Measurements from ENCODE around the gene EYA2.

The EYA2 gene, protein sequence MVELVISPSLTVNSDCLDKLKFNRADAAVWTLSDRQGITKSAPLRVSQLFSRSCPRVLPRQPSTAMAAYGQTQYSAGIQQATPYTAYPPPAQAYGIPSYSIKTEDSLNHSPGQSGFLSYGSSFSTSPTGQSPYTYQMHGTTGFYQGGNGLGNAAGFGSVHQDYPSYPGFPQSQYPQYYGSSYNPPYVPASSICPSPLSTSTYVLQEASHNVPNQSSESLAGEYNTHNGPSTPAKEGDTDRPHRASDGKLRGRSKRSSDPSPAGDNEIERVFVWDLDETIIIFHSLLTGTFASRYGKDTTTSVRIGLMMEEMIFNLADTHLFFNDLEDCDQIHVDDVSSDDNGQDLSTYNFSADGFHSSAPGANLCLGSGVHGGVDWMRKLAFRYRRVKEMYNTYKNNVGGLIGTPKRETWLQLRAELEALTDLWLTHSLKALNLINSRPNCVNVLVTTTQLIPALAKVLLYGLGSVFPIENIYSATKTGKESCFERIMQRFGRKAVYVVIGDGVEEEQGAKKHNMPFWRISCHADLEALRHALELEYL

DNA sequence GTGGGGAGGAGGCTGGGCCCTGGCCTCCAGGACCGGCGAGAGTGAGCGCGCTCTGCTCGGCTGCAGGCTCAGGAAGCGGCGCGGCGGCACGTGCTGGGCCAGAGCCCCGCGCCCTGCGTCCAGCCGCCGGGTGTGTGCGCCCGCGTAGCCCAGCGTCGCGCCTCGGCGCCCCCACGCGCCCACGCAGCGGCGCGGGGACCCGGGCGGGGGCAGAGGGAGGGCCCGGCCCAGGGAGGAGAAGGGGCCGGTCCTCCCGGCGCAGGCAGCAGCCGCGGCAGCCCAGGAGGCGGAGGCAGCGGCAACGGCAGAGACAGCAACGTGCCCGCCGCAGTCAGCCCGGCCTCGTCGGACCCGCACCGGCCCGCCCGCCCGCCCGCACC is at the start of gene EYA2:
Gene EYA2 (plus strand): TSS at position 265 of the 380 bp plus-strand sequence. CDS start 95,168 bp downstream, outside the sequence.
- in situ Hi-C loops (cut with HindIII; ENCODE audit: low sequenced_read_pairs), result no loop called here

DNA sequence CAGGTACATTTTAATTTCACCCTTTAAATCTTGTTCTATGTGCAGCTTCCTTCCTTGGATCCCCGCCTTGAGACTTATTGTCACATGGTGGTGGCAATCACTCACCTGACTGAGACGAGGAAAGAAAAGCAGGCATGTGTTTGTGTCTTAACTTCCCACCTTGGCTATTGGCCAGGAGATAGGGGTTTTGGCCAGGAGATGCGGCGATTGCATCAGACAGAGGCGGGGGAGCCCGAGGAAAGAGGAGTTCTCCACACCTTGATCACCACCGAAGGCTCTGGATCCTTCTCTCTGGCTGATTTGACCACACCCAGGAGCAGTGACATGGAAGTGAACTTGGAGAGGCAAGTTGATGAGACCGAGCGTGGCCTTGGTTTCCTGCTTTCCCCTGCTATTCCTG is 49.7 kb upstream of the EYA2 start:
- in situ Hi-C loops (cut with HindIII; ENCODE audit: low sequenced_read_pairs), result no loop called here

DNA sequence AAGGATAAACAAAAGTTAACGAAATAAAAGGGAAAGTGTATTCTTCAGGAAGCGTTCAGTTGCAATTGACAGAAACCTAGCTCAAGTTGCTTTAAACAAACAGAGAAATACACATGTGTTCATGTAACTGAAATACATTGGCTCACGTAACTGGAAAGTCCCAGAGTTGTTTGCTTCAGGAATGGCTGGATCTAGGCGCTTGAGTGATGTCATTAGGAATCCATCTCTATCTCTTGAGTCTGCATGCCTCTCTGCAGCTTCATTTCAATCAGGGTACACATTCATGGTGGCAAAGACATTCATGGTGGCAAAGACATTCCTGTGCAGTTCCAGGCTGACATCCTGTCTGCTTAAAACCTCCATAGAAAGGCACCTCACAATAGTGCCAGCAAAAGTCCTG is 45.4 kb upstream of the EYA2 start:
- in situ Hi-C loops (cut with HindIII; ENCODE audit: low sequenced_read_pairs), result no loop called here

DNA sequence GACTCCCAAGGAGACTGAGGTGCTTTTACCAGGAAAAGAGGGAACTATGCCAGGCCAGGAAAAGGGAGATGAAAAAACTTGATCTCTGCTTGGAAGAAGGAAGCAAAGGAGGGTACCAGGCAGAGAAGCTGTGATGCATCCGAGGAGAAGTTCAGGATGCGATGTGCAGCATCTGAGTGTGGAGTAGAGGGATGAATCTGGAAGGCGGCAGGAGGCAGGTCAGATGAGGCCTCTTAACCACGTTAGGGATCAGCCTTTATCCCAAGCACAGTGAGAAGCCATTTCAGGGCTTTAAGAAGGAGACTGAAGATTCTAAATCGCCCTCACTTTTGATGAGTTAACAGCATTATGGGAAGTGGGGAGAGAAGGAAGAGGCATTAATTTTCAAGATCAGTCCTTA is 44.9 kb upstream of the EYA2 start:
- in situ Hi-C loops (cut with HindIII; ENCODE audit: low sequenced_read_pairs), result no loop called here

DNA sequence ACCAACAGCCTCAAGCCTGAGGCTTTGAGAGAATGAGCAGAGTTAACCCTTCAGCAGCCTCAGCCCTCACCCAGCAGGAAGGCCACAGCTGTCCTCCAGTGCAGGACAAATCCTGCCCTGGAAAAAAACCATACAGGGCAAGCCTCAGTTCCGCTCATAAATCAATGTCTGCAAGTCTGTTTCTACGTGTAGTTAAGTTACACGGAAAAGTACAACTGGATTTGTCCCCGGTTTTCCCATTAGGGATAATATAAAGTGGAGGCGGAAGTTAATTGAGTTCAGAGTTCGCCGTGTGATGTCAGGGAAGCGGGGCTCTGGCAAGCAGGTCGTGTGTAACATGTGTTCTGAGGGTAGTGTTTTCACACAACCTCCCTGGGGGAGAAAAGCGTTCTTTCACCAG is 44.2 kb upstream of the EYA2 start:
- in situ Hi-C loops (cut with HindIII; ENCODE audit: low sequenced_read_pairs), result no loop called here

DNA sequence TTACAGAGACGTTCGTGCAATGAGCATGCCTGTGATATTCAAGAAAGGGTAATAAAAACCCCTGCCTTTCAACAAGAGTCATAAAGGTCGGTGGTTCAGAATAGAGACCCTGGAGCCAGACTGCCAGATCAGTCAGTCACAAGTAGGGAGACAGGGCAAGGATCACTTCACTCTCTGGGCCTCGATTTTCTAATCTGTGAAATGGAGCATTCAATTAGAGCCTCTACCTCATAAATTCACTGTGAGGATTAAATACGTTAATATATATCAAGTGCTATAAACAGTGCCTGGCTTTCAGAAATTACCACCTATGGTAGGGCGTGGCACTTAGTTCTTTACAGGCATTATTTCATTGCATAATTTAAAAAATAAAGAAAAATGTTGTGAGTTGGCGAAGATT is 43.7 kb upstream of the EYA2 start:
- in situ Hi-C loops (cut with HindIII; ENCODE audit: low sequenced_read_pairs), result no loop called here

DNA sequence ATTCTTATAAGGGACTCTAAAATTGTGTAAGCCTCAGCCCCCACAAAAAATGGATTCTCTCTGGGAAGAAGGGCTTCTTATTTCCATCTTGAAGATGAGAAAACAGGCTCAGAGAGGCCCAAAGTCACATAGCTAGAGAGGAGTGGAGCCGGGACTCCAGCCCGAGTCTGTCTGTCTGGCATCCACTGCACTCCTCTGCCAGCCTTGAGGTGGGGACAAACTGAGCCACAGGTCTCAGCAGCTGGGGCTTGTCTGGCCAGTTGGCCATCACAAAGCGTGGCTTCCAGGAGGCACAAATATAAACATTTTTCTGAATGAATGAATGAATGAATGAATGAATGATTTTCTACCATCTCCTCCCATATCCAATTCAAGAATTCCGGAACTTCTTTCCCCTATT is 42.9 kb upstream of the EYA2 start:
- in situ Hi-C loops (cut with HindIII; ENCODE audit: low sequenced_read_pairs), result no loop called here

DNA sequence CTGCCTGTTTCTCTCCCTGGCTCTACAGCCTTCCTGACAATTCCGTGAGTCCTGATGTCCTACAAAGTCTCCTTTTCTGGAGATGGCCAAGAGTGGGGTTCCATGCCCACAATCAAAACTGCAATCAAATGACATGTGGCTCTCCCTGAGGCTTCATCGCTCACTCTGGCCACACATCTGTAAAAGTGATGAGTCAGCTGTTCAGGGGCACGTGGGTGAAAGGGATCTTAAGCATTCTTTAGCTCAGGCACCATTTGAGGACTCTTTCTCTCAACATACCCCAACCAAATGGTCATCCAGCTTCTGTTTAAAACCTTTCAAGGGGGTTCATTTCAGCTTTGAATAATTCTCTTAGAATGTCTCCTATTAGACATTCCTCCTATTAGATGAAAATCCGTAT is 42.3 kb upstream of the EYA2 start:
- in situ Hi-C loops (cut with HindIII; ENCODE audit: low sequenced_read_pairs), result no loop called here

DNA sequence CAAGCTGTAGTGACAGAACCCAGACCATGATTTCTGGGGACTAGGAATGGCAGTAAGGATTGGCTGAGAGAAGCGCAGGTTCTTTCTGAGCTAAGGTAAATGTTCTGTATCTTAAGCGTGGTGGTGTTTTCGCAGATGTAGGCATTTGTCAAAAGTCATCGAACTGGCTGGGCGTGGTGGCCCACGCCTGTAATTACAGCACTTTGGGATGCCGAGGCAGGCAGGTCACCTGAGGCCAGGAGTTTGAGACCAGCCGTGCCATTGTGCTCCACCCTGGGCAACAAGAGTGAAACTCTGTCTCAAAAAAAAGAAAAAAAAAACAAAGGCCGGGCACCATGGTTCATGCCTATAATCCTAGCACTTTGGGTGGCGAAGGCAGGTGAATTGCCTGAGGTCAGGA is 40.7 kb upstream of the EYA2 start:
- in situ Hi-C loops (cut with HindIII; ENCODE audit: low sequenced_read_pairs), result no loop called here

DNA sequence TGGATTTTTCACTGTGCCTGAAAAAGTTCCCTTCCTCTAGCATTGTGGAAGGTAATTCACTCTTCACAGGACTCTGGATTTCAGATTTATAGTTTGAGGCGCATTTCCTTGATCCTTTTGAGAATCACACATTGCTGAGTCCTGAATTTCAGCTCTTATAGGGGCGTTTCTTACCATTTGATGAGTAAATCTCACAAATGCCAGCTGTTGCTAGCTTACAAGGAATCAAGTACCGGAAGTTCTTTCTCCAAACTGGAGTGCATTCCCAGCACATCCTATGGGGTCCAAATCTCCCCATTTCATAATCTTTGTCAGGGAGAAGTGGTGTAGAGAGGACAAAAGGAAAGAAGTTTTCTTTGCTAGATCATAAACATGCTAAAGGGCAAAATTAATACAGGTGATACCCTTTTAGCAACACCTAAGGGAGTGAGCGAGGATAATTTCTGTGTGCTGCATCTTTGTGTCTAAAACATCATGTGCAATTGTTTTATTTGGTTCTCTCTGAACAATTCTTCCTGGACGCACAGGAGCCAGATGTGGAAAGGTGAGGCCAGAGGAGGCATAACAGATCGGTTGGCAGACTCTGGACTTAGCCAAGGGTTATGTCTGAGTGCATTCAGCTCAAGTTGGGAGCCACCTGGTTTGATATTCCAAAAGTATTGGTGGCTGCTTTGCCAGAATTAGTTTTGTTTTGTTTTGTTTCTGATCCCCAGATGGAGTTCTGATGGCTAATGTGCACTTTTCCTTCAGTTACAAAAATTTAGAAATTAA is 37.4 kb upstream of the EYA2 start:
- in situ Hi-C loops (cut with HindIII; ENCODE audit: low sequenced_read_pairs), result no loop called here

DNA sequence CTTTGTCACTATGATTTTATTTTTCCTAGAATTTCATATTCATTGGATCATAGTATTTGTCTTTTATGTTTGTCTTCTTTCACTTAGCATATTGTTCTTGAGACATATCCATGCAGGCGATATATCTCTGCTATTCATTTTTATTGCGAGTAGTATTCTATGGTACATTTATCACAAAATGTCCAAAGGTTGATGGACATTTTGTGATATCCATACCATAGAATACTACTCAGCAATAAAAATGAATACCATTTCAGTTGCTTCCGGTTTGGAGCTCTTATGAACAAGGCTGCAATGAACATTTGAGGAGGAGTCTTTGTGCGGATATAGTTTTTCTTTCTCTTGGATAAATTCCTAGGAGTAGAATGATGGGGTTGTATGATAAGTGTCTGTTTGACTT is 28.8 kb upstream of the EYA2 start:
- in situ Hi-C loops (cut with HindIII; ENCODE audit: low sequenced_read_pairs), result no loop called here

DNA sequence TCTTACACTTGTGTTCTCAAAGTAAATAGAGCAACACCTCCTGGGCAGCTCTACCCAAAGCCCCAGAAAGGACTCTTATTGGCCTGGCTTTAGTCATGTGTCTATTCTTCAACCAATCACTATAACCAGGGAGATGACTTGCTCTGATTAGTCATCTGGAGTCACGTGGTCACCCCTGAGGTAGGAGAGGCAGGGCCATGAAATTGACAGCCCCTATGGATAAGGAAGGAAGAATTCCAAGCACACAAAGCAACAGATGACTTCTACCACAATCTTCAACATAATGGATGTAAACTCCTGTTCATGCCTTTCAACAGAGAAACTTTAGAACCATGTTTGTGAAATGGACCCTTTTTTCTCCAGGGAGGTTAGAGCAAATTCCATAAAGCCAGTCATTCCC is 24.6 kb upstream of the EYA2 start:
- in situ Hi-C loops (cut with HindIII; ENCODE audit: low sequenced_read_pairs), result no loop called here

DNA sequence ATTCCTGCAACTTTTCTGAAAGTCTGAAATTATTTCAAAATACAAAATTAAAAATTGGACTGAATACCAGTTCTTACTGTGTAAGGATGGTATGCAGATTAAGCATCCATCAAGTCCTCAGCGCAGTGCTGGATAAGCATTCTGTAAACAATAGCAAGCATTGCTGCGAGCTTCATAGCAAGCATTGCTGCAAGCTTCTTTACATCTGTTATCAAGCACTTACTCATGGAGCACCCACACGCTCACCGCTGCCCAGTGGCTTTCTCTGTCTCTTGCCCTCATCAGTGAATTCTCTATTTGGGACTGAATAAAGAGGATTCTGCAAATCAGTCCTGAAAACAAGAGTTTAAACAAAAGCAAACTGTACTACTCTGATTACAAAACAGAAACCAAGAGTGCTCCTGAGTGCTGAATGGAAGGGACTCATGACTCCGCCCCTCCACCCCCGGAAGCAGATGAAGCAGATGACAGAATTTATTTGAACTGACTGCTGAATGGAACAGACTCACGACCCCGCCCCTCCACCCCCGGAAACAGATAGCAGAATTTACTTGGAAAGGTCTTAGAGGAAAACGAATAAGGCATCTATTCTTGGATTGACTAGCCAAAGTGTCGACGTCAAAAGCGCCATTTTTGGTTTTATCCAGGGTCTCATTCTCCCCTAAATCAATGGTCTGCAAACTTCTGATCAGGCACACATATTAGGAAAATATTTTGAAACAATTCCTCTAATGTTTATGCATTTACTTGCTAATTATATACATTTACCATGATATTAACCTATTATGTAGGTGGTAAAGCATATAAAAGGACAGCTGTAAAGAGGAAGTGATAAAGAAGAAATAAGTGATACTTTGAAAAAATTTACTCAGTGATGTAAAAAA is 22.1 kb upstream of the EYA2 start:
- in situ Hi-C loops (cut with HindIII; ENCODE audit: low sequenced_read_pairs), result no loop called here

DNA sequence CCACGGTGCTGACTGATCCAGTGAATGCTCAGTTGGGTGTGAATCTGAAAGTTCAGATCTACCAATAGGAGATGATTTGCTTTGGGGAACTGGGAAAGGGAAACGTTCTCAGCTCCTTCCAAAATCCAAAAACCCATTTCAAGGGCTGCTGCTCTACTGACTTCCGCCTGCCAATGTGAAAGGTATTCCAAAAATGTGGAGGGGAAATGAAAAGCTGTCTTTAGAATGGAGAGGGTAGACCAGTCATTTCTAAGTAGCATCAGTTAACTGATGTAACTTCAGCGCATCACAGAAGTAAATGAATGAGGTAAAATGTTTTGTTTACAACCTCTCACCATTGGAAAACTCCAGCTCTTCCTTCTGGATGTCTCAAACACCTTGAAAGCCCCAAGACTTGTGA is 19.6 kb upstream of the EYA2 start:
- in situ Hi-C loops (cut with HindIII; ENCODE audit: low sequenced_read_pairs), result loop anchor here (5.0 kb wide), 1 partner anchor 38 kb away; no protein-coding TSS in a partner anchor

DNA sequence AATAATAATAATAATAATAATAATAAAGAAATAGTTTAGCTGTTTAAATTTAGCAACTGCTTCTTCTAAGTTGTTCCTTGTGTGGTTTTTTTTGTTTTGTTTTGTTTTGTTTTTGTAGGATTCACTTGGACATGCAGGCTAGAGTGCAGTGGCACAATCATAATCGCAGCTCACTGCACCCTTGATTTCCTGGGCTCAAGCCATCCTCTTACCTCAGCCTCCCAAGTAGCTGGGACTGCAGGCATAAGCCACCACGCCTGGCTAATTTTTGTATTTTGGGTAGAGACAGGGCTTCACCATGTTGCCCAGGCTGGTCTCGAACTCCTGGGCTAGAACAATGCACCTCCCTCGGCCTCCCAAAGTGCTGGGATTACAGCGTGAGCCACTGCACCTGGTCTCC is 15.3 kb upstream of the EYA2 start:
- in situ Hi-C loops (cut with HindIII; ENCODE audit: low sequenced_read_pairs), result loop anchor here (5.0 kb wide), 1 partner anchor 42 kb away; no protein-coding TSS in a partner anchor

DNA sequence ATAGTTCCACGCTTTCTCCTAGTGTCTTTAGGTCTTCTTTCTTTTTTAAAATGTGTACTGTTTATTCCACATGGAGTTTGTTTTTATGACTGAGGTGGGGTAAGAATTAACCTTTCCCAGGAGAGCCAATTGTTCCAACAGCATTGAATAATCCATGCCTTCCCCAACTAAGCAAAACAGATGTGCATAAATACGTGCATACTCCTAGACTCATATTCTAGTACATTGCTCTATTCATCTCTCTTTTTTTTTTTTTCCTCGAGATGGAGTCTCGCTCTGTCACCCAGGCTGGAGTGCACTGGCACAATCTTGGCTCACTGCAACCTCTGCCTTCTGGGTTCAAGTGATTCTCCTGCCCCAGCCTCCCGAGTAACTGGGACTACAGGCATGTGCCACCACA is 14.7 kb upstream of the EYA2 start:
- in situ Hi-C loops (cut with HindIII; ENCODE audit: low sequenced_read_pairs), result loop anchor here (5.0 kb wide), 1 partner anchor 43 kb away; no protein-coding TSS in a partner anchor

DNA sequence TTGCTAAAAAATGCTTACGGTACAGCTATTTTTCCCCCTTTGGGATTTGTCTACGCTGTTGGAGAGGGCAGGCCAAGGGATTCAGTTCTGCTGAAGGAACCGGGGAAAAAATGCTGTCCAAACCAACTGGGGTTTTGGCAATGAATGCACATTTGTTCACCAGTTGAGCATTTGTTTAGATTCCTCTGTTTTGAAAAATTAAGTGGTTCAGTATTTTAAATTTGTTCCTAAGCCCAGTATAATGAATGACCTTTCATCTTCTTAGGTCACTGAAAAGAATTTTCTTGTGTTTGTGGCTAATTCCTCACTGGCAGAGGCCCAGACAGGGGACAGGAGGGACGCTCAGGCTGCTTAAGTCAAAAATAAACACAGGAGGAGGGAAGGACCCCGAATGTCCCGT is 10.8 kb upstream of the EYA2 start:
- in situ Hi-C loops (cut with HindIII; ENCODE audit: low sequenced_read_pairs), result no loop called here

DNA sequence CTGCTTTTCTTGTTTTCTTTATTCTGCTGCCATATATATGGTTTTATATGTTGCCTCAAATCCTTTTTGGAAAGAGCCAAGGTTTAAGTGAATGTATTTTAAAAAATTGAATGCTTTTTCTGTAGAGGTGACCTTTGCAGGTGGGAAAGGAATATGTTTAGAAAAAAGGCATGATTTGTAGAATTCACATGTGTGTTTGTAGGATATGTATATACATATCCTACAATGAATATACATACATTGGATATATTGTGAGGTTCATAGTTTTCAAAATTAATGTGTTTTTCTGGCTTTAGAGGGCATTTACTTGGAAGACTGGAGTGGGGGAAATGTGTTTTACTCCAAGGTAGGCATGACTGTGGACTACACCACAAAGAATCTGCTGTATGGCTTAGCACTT is 4.0 kb upstream of the EYA2 start:
- in situ Hi-C loops (cut with HindIII; ENCODE audit: low sequenced_read_pairs), result no loop called here

DNA sequence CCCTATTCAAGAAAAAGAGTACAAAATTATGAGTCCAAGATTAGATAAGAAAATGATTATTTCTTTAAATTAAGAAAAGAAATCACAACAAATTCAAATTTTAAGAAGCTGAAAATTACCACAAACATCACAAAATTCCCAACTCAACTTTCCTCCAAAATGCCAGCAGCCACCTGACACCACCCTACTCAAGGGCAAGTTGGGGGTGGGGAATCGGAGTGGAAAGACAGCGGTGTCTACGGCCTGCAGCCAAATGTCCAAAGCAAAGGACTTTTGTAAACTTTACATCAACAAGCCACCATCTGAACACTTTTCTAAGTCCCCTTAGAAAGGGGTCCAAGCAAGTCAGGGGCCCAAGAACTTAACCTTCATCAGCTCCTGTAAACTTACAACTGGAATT is 1.6 kb upstream of the EYA2 start:
- in situ Hi-C loops (cut with HindIII; ENCODE audit: low sequenced_read_pairs), result no loop called here

DNA sequence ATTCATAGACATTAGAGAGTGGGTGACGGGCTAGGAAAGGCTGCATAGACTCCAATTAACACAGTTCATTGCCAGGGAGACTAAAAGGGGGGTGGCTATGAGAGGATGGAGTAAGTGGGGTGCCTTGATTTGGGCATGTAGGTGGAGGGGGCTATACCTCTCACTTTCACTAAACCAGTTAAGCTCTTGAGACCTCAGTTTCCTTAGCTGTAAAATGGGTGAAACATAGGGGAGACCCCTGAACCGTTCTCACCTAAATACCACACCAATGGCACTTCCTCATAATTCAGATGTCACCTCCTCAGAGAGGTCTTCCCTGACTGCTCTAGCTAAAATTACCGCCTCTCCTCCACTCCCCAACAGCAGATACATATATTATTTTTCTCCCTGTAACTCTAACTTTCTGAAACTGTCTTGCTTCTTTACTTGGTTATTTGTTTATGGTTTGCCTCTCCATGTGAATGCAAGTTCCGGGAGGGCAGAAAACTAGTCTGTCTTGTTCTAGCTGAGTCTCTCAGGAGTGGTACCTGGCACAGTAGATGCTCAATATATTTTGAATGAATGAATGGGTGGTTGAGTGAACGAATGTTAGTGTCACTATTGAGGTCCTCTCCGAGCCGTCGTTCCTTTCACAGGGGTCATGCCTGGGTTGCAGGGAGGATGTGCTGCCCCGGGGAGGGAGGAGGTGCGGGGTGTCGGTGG is 615 bp upstream of the EYA2 start:
- in situ Hi-C loops (cut with HindIII; ENCODE audit: low sequenced_read_pairs), result no loop called here
